ENCODE data around the gene KRT222. TPM values are rescaled to one million over a fixed set of nuclear protein-coding genes. Genes with fewer than 3 reads are reported as not detected.

The KRT222 gene
- total and polyA plus RNA-seq, 2 of the 13 experiments (the other 11 are each of a cell fraction or from before 2014, with no cell fraction given) = not detected

GRCh38 chr17:40615068-40615840 lies 49.7 kb downstream of the KRT222 start (continued):
- TF ChIP-seq IKZF5 (CRISPR knock-in tag; IDR thresholded peaks at IDR 0.05) (0 out of 2 replicates have a peak, but pooled peaks have one; percentile 32), ZNF17 (CRISPR knock-in tag; IDR thresholded peaks at IDR 0.05) (no peak), ZNF431 (CRISPR knock-in tag; IDR thresholded peaks at IDR 0.05; ENCODE audit: borderline replicate concordance, low read depth) (no peak), HINFP (CRISPR knock-in tag; IDR thresholded peaks at IDR 0.05; ENCODE audit: low read depth) (no peak), HMGXB4 (CRISPR knock-in tag; IDR thresholded peaks at IDR 0.05; ENCODE audit: borderline replicate concordance in 1 of 2, low read depth in 1 of 2) (peak; percentile 34 to 79; a peak in 2 of 4 replicates), ZNF468 (CRISPR knock-in tag; IDR thresholded peaks at IDR 0.05) (no peak), DRAP1 (CRISPR knock-in tag; IDR thresholded peaks at IDR 0.05) (0 out of 2 replicates have a peak, but pooled peaks have one; percentile 42), ZNF780A (CRISPR knock-in tag; IDR thresholded peaks at IDR 0.05) (no peak), RXRB (CRISPR knock-in tag; IDR thresholded peaks at IDR 0.05; ENCODE audit: borderline replicate concordance) (peak; percentile 49; the same call in 1 of the 2 replicates), ZNF614 (CRISPR knock-in tag; IDR thresholded peaks at IDR 0.05; ENCODE audit: borderline replicate concordance) (peak; percentile 41; the same call in 1 of the 2 replicates), MTF1 (CRISPR knock-in tag; IDR thresholded peaks at IDR 0.05) (no peak), BCL6 (CRISPR knock-in tag; IDR thresholded peaks at IDR 0.05) (peak; percentile 23; the same call in 1 of the 2 replicates), ZNF343 (CRISPR knock-in tag; IDR thresholded peaks at IDR 0.05) (no peak), ZMYM4 (CRISPR knock-in tag; IDR thresholded peaks at IDR 0.05) (peak; percentile 35; the same call in 1 of the 2 replicates), ATF2 (CRISPR knock-in tag; IDR thresholded peaks at IDR 0.05) (peak; percentile 53; the same call in 1 of the 2 replicates), ATF7 (IDR thresholded peaks at IDR 0.05) (no peak), ATF7 (CRISPR knock-in tag; IDR thresholded peaks at IDR 0.05) (no peak), EP300 (IDR thresholded peaks at IDR 0.05; ENCODE audit: low read depth in 2 of 2, low read length in 2 of 2) (no peak), EP300 (CRISPR knock-in tag; IDR thresholded peaks at IDR 0.05; ENCODE audit: borderline replicate concordance) (no peak), SAP130 (CRISPR knock-in tag; IDR thresholded peaks at IDR 0.05; ENCODE audit: low read depth) (peak; percentile 22; the same call in 1 of the 2 replicates), CENPX (CRISPR knock-in tag; IDR thresholded peaks at IDR 0.05) (no peak)

All from HepG2 (cell line).